Activated T-helper 1 cell treated with Interleukin-2 at 50 U/mL for 16 hours (primary cell): ENCODE measurements around the gene LRRC45.

Experiments
- DNase-seq: peaks from one replicate; pipeline ENCODE4 v3.0.0-alpha.2; 2020; ENCODE audit warnings: low read depth

LRRC45 gene

DNA sequence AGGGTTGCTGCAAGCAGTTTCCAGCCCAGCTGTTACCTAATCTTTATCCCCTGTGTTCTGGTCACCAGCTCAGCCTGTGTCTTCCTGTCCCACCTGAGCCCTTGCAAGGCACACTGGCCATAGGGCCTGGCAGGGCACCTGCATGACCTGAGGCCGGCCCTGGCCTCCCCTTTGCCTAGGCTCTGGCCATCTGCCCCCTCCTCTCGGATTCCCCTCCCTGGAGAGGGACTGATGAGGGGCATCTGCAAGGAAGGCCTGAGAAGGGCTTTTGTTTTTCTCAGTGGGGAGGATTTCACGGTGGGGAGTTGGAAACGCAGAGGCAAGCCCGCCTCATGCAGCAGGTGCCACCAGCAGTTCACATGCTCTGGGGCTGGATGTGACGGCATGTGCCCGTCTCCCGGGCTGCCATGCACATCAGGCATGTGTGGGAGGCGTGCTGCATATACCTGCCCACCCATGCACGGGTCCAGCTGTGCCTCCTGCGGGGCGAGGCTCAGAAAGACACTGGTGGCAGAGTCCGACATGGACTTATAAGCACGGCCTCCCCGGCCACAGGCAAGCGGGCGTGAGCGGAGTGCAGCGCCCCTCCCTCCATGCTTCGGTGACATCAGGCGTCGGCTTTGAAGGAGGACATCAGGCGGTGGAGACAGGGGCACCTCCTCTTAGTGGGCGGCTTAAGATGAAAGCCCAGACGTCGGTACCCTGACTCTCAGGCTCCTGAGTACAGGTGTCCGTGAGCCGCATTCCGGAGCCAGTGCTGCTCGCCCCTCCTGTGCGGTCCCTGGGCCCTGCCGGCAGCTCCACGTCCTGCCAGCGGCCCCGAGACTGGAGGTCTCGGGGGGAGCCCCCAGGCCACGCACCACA, 29.1 kb upstream of the LRRC45 start:
- no peak for DNase-seq

DNA sequence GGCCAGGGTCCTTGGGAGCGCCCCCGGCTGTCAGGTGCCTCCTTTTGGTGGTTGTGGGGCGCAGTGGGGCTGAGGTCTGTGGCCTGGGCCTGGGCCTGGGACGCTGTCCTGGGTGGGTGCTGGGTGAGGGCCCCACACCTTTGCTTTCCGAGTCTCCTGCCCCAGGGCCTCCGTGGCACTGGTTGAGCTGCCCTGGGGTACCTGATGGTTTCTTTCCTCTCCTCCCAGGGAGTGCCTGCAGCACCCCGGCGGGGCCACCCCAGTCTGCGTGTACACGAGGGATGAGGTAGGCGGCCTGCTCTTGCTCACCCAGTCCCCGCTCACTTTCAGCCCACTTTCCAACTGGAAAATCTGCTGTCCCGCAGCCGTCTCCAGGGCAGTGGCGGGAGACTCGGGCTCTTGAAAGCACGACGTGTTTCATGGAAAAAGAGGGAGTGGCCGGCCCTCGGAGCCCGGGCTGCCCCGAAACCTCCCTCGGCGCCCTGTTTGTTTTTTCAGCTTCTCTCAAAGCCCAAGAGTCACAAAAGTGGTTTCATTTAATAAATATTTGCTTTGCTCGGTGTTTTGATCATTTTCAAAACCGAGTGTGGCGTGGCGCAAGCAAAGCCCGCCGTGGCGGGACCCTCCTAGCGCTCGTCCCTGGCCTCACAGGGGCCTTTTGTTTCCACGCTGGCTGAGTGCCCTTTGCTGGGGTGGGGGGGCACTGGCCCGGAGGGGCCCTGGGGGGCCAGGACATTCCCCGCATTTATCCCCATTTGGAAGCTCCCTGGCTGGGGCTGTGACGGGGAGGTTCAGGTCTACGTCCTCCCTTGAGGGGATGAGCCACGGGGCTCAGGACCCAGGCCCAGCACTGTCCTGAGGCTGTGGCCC, 28.3 kb upstream of the LRRC45 start:
- DNase-seq = no peak

DNA sequence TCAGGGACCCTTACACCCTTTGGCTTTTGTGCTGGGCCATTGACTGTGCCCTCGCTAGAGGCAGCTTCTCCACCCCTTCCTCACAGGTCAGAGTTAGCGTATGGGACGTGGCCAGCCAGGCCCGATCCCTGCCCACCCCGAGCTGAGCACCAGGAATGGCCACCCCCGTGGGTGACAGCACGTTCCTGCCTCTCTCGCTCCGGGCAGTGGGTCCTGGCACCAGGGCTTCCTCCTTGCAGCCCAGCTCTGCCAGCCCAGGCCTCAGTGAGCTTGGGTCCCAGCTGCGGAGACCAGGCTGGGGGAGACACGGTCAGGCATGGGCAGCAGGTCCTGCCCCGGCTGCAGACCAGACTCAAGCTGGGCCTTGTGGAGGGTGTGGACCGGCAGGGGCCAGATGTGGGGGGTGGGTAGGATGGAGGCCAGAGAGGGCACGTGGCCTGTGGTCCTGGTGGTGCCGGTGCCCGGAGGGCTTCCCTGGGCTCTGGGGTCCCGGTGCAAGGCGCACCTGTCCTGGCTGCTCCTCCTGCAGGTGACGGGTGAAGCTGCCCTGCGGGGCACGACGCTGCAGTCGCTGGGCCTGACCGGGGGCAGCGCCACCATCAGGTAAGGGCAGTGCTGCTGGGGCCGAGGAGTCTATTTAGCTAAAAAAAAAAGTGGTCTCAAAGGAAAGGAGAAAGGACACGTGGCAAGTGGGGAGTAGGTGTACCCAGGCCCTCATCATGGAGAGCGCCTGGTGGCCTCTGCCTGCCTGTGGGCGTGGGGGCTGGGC, 27.5 kb upstream of the LRRC45 start:
- DNase-seq = no peak

DNA sequence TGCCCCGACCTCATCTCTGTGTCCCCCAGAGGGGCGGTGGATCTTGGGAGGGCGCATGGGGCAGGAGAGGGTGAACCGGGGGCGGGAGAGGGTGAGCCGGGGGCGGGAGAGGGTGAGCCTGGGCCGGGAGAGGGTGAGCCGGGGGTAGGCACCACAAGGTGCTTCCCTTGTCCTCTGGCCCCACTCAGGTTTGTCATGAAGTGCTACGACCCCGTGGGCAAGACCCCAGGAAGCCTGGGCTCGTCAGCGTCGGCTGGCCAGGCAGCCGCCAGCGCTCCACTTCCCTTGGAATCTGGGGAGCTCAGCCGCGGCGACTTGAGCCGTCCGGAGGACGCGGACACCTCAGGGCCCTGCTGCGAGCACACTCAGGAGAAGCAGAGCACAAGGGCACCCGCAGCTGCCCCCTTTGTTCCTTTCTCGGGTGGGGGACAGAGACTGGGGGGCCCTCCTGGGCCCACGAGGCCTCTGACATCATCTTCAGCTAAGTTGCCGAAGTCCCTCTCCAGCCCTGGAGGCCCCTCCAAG, 26.8 kb upstream of the LRRC45 start:
- no peak for DNase-seq

DNA sequence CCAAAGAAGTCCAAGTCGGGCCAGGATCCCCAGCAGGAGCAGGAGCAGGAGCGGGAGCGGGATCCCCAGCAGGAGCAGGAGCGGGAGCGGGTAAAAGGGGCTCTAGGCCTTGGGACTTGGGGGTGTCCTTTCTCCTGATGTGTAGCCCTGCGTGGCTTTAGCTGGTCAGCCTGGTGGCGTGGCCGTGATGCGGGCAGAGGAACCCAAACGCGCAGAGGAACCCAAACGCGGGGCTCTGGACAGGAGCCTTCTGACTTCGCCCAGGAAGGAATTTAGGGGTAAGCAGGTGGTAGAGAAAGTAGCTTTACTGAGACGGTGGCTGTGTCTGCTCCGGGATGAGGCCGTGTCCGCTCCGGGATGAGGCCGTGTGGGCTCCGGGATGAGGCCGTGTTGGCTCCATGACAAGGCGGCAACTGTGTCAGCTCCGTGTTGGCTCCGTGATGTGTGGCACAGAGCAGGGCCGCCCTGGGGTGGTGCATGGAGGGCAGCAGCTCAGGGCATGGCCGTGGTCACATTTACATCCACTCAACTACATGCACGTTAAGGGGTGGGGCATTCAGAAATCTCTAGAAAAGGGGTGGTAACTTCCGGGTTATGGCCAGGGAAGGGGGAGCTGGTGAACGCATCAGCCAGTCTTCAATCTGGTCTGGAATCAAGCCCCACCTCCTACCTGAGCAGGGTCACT, 26.2 kb upstream of the LRRC45 start:
- no peak for DNase-seq

DNA sequence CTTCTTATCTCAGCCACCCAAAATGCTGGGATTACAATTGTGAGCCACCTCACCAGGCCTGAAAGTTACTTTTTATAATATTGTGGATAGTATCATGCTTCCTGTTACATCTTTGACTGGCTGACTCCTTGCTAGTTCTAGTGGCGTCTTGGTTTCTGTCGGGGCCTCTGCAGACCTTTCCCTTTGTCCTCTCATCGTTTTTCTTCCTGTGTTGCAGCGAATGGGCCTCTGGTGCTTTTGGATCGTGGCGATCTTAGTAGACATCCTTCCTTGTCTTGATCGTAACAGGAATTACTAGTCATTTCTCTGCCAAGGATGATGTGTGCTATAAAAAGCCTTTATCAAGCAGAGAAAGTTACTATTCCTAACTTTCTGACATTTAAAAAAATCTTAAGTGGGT, 24.9 kb upstream of the LRRC45 start:
- no peak for DNase-seq

DNA sequence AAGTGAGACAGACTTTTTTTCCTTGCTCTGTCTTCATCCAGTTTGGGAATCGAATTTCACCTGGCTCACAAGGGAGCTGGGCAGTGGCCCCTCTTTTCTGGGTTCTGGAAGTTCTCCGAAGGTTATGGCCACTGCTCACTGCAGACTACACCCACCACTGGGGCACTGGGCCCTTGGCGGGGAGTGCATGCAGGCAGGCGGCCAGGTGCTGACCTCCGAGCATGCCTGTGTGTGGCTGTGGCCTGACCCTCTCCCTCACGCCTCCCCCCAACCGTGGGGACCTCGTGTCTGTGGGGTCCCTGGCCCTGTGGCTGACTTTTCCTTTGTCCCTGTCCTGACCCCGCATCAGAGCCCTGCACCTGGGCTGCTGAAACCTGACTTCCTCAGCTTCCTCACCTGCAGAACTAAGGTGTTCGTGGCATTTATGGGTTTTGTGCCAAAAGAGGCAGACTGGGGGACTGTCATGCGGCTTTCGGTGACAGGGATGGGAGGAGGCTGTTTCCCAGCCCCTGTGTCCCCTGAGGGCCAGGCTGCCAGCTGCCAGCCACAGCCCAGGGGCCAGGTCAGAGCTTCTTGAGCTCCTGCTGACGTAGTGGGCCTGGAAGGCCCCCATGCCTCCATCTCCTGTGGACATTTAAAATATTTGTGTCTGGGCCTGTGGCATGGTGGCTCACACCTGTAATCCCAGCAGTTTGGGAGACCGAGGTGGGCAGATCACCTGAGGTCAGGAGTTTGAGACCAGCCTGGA, 24.2 kb upstream of the LRRC45 start:
- no peak for DNase-seq

DNA sequence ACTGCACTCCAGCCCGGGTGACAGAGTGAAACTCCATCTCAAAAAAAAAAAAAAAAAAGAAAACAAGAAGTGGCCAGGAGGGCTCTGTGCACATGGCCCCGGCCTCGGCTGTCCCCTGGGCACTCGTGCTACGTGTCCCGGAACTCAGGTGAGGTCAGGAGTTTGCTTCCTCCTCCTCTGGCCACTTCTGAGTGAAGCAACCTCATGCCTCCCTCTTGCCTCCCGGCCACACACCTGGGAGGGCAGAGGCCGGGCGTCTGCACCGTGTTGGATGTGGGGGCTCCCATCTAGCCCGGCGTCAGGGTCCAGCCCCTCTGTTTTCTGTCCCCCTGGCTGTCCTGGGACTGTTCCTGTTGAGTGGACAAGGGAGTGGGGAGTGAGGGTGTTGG, 23.5 kb upstream of the LRRC45 start:
- DNase-seq = no peak

DNA sequence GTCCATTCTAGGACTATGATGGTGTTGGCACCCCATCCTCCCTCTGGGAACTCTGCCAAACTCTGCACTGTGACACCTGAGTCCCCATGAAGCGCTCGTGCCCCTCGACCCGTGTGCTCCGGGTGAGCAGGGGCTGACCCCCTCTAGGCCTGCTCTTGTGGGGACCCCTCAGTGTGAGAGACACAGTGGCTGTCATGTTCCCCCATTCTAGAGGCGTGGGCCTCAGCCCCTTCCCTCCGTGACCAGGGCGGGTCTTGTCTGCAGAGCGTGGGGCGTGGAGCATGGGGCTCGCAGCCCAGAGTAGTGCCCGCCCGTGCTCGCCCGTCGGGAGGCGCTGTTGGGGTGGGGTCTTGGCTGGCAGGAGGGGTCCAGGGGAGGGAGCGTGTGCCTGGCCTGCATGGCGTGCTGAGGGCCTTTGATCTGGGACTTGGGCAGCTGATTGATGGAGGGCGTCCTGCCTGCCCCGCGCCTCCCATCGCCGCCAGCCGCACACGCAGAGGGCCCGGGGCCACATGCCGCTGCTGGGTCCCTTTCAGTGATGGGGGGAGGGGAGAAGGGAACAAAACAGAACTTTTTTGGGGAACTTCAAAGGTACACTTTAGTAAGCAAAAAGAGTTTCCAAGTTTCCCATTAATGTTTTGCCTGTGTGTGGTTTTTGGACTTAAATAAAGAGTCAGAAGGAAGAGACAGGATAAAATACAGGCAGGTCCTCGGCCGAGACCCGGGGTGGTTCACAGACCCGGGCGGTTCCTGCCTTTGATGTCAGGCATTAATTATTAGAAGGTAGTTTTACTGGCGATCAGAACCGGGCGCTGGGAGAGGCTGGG, 22.9 kb upstream of the LRRC45 start:
- no peak for DNase-seq

DNA sequence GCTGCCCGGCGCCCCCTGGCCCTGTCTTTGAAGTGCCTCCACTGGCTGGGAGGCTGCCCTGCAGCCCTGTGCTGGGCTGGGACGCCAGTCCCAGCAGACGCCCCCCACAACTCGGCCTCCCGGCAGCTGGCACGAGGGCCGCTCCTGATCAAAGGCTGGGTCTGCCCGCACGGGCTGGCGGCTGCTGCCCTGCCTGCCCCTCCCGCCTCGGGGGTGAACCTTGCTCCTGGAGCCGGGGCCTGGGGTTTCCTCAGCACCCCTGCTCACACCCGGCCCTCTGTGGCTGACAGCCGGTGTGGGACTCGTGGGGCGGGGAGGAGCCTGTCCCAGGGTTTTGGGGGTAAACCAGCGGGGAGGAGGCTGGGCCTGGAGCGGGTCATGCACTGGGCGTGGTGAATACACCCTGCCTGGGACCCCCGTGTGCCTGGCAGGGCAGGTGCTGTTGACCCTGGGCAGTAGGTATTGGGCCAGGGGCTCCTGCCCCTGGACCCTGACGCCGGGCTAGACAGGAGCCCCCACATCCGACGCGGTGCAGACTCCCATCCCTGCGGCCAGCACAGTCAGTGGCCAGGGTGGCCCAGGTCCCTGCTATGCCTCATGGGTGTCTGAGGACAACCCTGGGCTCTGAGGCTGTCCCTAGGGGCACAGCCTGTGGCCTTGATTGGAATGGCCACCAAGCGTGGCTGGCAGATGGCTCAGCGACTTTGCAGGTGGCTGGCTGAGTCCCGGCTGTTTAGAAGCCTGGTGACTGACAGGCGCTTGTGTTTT, 22.1 kb upstream of the LRRC45 start:
- DNase-seq = no peak

DNA sequence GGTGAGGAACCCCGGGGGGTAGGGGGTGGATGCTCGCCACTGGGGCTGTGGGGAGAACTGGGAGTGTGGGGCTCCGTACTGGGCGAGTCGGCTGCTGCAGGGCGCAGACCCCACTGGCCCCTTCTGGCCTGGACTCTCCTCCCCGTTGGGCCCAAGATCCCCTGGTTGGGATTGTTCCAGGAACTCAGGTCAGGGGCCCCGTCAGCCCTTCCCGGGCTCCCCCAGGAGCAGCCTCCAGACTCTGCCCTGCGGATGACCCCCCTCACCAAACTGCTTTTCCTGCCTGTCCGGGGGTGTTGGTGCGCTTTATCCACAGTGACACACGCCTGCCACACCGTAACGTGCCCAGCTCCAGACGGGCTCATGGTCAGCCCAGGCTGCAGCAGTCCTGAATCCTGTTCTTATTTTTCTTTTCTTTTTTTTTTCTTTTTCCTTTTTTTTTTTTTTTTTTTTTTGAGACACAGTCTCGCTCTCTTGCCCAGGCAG, 21.5 kb upstream of the LRRC45 start:
- no peak for DNase-seq

DNA sequence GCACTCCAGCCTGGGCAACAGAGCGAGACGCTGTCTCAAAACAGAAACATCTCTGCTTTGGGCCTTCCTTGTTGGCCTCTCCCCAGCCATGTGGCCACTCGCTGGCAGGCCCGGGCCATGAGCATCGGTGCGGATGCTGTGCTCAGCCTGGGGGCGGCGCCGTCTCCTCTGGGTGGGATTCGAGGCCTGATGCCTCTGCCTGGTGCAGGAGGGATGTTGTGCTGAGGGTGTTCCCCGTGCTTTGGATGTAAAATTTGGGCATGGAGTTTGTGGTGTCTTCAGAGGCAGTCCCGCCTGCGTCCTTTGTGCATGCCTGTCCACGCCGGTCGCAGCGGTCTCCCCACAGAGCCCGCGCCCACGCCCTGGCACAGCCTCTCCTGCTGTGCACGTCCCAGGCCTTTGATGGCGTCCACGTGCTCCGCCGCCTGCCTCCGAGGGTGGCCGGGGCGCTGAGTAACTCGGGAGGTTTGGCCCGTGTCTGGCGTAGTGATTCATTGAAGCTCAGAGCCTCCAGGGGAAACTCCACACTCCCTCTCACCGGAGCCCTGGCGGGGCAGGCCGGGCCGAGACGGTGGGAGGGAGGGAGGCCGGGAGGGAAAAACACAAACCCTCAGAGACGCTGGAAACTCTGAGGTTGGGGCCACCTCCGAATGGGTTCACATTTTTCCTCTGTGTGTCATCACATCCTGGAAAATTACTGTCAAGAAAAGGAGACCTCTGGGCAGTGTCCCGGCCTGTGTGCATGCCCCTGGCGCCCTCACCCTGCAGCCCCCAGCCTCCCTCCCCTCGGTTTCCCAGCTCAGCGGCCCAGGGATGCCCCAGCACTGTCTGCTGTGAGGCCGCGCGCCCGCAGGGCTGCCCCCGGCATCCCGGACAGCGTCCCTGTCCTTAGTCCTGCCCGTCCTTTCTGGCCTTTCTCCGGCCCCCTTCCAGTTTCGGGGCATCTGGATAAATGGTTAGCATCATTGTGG, 19.4 kb upstream of the LRRC45 start:
- no peak for DNase-seq

DNA sequence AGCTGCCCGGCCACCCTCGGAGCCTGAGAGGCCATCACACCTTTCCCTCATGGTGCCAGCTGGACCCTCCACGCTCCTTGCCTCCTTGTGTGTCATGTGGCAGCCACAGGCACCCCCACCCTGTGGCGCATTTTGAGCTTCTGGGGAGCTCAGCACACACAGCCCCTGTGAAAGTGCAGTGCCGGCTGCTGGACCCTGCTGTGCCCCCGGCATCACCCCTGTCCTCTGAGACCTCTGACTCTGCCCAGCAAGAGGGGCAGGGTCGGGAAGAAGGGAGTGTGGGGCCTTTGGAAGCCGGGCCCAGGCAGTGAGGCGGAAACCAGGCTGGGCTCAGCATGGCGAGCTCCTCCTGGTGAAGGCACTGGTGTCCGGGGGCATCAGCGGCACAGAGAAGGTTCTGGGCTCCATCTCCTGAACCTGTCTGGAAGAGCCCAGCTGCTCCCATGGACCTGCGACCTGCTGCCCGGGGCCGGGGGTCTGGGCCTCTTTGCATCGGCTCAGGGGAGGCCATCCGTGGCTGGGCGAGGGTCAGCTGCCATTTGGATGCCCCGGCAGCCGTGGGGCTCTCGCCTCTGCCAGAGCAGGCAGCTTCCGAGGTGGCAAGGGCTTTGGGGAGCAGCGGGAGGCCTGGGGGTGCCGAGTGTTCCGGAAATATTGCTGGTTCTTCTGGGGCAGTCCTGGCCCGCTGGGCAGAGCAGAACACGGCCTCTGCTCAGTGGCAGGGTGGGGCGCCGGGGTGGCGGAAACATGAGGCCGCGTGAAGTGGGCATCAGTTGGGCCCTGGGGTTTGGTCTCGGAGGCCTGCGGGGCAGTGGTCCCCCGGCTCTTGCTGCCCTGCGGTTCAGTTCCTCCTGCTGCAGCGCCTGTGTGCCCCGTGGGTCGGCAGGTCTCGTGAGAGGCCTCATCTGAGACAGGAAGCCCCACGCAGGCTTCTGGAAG, 18.3 kb upstream of the LRRC45 start:
- DNase-seq = no peak

DNA sequence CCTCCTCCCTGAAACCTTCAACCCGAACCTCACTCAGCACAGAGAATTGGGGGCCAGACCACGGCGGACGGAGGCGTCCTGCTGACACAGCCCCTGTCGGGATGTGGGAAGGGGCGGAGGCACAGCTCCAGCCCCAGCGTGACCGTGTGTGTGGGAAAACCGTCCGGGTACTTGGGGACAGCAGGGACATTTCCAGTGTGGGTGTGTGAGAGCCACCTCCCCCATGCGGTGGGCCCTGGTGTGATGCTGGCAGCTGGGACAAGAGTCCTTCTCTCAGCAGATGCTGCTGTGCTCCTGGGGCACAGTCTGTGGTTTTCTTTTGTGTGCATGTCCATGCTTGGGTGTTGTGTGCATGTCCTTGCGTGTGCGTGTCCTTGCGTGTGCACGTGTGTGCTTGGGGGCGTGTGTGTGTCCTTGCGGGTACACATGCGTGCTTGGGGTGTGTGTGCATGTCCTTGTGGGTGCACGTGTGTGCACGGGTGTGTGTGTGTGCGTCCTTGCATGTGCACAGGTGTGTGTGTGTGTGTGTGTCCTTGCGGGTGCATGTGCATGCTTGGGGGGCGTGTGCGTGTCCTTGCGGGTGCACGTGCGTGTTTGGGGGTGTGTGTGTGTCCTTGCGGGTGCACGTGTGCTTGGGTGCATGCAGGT, 17.3 kb upstream of the LRRC45 start:
- DNase-seq = no peak

DNA sequence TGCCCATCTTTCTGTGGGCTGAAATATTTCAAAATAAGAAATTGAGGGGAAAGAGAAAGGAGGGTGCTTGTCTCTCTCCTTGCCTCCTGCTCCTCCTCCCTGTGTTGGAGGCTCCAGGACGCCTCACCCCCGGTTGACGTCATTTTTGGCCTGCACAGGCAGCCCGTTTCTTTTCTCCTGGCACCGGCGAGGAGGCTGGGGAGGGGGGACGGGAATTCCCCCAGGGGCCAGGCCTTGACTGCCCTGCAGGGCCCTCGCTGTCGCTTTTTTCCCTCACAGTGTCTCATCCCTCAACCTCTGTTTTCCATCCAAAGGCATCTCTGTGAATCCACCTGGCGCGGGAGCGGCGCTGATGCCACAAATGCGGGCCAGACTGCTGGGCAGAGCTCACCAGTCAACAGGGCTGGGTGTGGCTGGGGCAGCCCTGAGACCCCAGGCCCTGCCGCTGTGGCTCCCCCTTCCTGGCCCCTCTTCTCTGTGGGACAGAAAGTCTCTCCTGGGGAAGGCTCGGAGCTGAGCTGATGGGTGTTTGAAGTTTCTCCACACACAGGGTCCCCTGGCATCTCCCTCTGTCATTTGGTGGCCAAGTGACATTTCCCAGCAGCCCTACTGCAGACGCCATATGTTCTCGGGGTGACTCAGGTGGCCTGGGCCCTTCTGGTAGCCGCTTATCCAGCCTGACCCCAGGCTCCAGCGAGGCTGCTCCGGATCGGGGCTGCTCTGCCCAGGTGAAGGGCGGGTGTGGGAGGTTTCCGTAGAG, 16.5 kb upstream of the LRRC45 start:
- DNase-seq = no peak

DNA sequence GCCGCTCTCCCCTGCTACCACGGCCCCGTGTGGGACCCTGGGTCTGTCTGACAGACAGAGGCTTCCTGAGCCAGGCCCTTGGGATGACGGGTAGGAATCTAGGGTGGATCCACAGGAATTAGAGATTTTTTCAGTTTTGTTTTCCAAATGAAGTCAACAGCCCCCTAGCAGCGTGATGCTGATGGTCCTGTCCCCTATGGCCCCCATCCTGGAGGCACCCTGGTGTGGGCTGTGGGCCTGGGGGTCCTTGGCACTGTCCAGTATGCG, 15.9 kb upstream of the LRRC45 start:
- DNase-seq = no peak
